Progenitor cell of endocrine pancreas (in vitro differentiated cells): ENCODE measurements around the gene NSUN2. TPM values are rescaled to one million over a fixed set of nuclear protein-coding genes. Genes with fewer than 3 reads are reported as not detected.
A peak's percentile ranks its signal among the peaks of the same experiment; 100 is the strongest.

Experiments used
- DNase-seq: peaks from one replicate; pipeline ENCODE4 v3.0.0; 2021; ENCODE audit warnings: low spot score; ENCODE audit not compliant: unreplicated experiment
- H3K27ac Mint-ChIP-seq: 2 replicates; pipeline ENCODE4 v1.8.0; 2021; ENCODE audit warnings: mild to moderate bottlenecking, moderate library complexity, mixed read lengths
- H3K27me3 Mint-ChIP-seq: 2 replicates; pipeline ENCODE4 v1.8.0; 2021; ENCODE audit warnings: mixed read lengths
- H3K36me3 Mint-ChIP-seq: 2 replicates; pipeline ENCODE4 v1.8.0; 2022; ENCODE audit warnings: mixed read lengths; ENCODE audit not compliant: insufficient read depth
- H3K4me1 Mint-ChIP-seq: 2 replicates; pipeline ENCODE4 v1.8.0; 2021; ENCODE audit warnings: low read depth, mixed read lengths
- H3K4me3 Mint-ChIP-seq: 2 replicates; pipeline ENCODE4 v1.8.0; 2021; ENCODE audit warnings: low read depth, mild to moderate bottlenecking, moderate library complexity, mixed read lengths
- H3K9me3 Mint-ChIP-seq: 2 replicates; pipeline ENCODE4 v1.8.0; 2021; ENCODE audit warnings: low read depth, mixed read lengths
- total RNA-seq: library from RNA; stranded (reverse); gene quantifications from 2 replicates; pipeline ENCODE4 v1.2.1, GENCODE V29; 2021
- TF ChIP-seq, protein P1 (sequence below): fragments of 200-600 bp; sonication (generic); IDR thresholded peaks from one replicate; pipeline ENCODE4 v1.5.0; 2021; ENCODE audit warnings: antibody characterized with exemption, mild to moderate bottlenecking; ENCODE audit not compliant: unreplicated experiment

The NSUN2 gene
- total RNA-seq, 1 donor from 2014 or later: 61.3 TPM

DNA sequence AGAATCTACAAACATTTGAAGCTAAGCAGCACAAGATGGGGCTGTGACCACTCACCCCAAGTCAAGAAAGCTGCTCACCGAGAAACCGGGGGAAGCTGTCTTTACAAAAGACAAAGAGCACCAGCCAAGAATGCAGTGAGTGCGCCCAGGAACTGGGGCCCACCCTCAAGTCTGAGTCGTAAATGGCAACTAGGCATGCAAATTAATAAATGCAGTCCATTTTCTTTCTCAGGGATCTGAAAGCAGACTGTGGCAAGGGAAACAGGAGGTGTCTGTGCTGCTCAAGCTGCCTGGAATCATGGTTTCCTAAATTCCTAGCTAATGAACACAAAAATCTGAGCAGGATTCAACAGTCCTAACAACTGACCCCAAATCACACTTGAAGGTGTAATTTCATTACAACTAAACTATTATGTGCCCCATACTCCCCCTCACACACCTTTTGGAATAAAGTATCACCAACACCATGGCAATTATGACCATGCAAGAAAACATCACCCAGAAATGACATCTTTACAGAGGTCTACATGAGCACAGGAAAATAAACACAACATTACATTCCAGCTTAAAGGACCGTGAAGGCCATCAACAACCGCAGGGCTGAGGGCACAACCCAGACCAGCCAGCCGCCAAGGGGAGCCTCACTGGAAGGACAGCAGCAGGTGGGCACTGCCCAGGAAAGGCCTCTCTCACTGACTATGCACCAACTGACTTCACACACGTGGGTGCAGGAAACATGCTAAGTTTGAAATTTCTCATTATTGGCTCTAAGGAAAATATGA is 17.6 kb downstream of the NSUN2 start:
- Mint-ChIP-seq H3K27ac (no peak overlapping the region), H3K9me3 (no peaks in the 10 kb centered on the region), H3K36me3 (peaks cover 18% of the 10 kb centered on the region), H3K4me1 (no peaks in the 10 kb centered on the region), H3K27me3 (no peaks in the 10 kb centered on the region), H3K4me3 (no peak overlapping the region)
- TF ChIP-seq, protein P1, sequence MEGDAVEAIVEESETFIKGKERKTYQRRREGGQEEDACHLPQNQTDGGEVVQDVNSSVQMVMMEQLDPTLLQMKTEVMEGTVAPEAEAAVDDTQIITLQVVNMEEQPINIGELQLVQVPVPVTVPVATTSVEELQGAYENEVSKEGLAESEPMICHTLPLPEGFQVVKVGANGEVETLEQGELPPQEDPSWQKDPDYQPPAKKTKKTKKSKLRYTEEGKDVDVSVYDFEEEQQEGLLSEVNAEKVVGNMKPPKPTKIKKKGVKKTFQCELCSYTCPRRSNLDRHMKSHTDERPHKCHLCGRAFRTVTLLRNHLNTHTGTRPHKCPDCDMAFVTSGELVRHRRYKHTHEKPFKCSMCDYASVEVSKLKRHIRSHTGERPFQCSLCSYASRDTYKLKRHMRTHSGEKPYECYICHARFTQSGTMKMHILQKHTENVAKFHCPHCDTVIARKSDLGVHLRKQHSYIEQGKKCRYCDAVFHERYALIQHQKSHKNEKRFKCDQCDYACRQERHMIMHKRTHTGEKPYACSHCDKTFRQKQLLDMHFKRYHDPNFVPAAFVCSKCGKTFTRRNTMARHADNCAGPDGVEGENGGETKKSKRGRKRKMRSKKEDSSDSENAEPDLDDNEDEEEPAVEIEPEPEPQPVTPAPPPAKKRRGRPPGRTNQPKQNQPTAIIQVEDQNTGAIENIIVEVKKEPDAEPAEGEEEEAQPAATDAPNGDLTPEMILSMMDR: no peak
- DNase-seq: no peak

- H3K27ac Mint-ChIP-seq: no peak overlapping the region
- H3K27me3 Mint-ChIP-seq: no peaks in the 10 kb centered on the region
- H3K9me3 Mint-ChIP-seq: no peaks in the 10 kb centered on the region
- H3K36me3 Mint-ChIP-seq: peaks cover 20% of the 10 kb centered on the region
- H3K4me1 Mint-ChIP-seq: no peaks in the 10 kb centered on the region
- H3K4me3 Mint-ChIP-seq: no peak overlapping the region
- TF ChIP-seq, protein P1: no peak
- no peak for DNase-seq
Observed at GRCh38 chr5:6611334-6612256, 21.2 kb downstream of the NSUN2 start.

- Mint-ChIP-seq H3K27ac (peak overlapping the region; percentile 67), H3K36me3 (peaks cover 26% of the 10 kb centered on the region), H3K27me3 (no peaks in the 10 kb centered on the region)
Observed at GRCh38 chr5:6608016-6608415, 24.8 kb downstream of the NSUN2 start.

GRCh38 chr5:6607559-6607936 is 25.3 kb downstream of the NSUN2 start:
- no peaks in the 10 kb centered on the region for H3K27me3 Mint-ChIP-seq
- no peak overlapping the region for H3K4me3 Mint-ChIP-seq
- DNase-seq: no peak
- no peaks in the 10 kb centered on the region for H3K9me3 Mint-ChIP-seq
- TF ChIP-seq, protein P1: no peak
- no peaks in the 10 kb centered on the region for H3K4me1 Mint-ChIP-seq
- H3K36me3 Mint-ChIP-seq: peaks cover 24% of the 10 kb centered on the region
- H3K27ac Mint-ChIP-seq: no peak overlapping the region

More at GRCh38 chr5:6608016-6608415, 24.8 kb downstream of the NSUN2 start:
- DNase-seq: no peak
- TF ChIP-seq, protein P1: no peak
- Mint-ChIP-seq H3K4me3 (no peak overlapping the region), H3K9me3 (no peaks in the 10 kb centered on the region), H3K4me1 (no peaks in the 10 kb centered on the region)

- no peaks in the 10 kb centered on the region for H3K27me3 Mint-ChIP-seq
- peaks cover 24% of the 10 kb centered on the region for H3K36me3 Mint-ChIP-seq
- no peak overlapping the region for H3K27ac Mint-ChIP-seq
- no peak for DNase-seq
- no peaks in the 10 kb centered on the region for H3K9me3 Mint-ChIP-seq
- H3K4me1 Mint-ChIP-seq: no peaks in the 10 kb centered on the region
- H3K4me3 Mint-ChIP-seq: no peak overlapping the region
- TF ChIP-seq, protein P1: no peak
Observed at GRCh38 chr5:6606884-6607558, 25.8 kb downstream of the NSUN2 start.
